CD4-positive, alpha-beta memory T cell (primary cell): ENCODE results near the gene CAMSAP3. TPM values are rescaled to one million over a fixed set of nuclear protein-coding genes. Genes with fewer than 3 reads are reported as not detected.

Source experiments
- CTCF ChIA-PET: fragments of 350-600 bp; sonication (Branson Sonifier 250); formaldehyde crosslinking; loops from one replicate; lab custom pipeline; 2021; ENCODE audit warnings: inconsistent platforms; ENCODE audit not compliant: partially characterized antibody; lab: Charles Lee
- POLR2A ChIA-PET: fragments of 350-600 bp; sonication (Branson Sonifier 250); formaldehyde crosslinking; loops from one replicate; lab custom pipeline; 2021; ENCODE audit not compliant: partially characterized antibody; lab: Charles Lee
- DNase-seq, 5 donors: peaks; one replicate each; pipeline versions ENCODE4 v3.0.0 to v3.0.0-alpha.2; 2020 to 2022; ENCODE audit warnings: mixed read lengths in 1 of 5
- H3K27ac ChIP-seq: one replicate; pipeline ENCODE4 v1.7.0; 2013; ENCODE audit warnings: low read depth, low read length
- H3K27me3 ChIP-seq: 2 replicates; pipeline ENCODE4 v1.7.0; 2013; ENCODE audit warnings: mild to moderate bottlenecking, low read length, moderate library complexity; ENCODE audit not compliant: insufficient read depth
- H3K36me3 ChIP-seq: 2 replicates; pipeline ENCODE4 v1.7.0; 2013; ENCODE audit warnings: mild to moderate bottlenecking, low read length, moderate library complexity; ENCODE audit not compliant: insufficient read depth
- H3K4me1 ChIP-seq: 2 replicates; pipeline ENCODE4 v1.7.0; 2013; ENCODE audit warnings: mild to moderate bottlenecking, low read length, moderate library complexity; ENCODE audit not compliant: insufficient read depth
- H3K4me3 ChIP-seq, 2 donors: one replicate each; pipeline ENCODE4 v1.7.0; 2013; ENCODE audit warnings: low read length in 2 of 2, mild to moderate bottlenecking in 1 of 2
- H3K9me3 ChIP-seq, 2 donors: one replicate each; pipeline ENCODE4 v1.7.0; 2013; ENCODE audit warnings: low read length in 2 of 2, control low read depth in 1 of 2; ENCODE audit not compliant: control insufficient read depth in 1 of 2
- H3K27ac Mint-ChIP-seq, 7 donors: one replicate each; pipeline ENCODE4 v1.8.0; 2020 to 2021; ENCODE audit warnings: mixed read lengths in 7 of 7, mild to moderate bottlenecking in 6 of 7, inconsistent platforms in 3 of 7, moderate library complexity in 3 of 7
- H3K27me3 Mint-ChIP-seq, 2 donors: one replicate each; pipeline ENCODE4 v1.8.0; 2020 to 2021; ENCODE audit warnings: mixed read lengths in 2 of 2
- H3K36me3 Mint-ChIP-seq, 2 donors: one replicate each; pipeline ENCODE4 v1.8.0; 2020 to 2021; ENCODE audit warnings: mixed read lengths in 2 of 2, inconsistent platforms in 1 of 2, mild to moderate bottlenecking in 1 of 2
- H3K4me1 Mint-ChIP-seq, 4 donors: one replicate each; pipeline ENCODE4 v1.8.0; 2020 to 2021; ENCODE audit warnings: mixed read lengths in 4 of 4, mild to moderate bottlenecking in 1 of 4
- H3K4me3 Mint-ChIP-seq, 8 donors: one replicate each; pipeline ENCODE4 v1.8.0; 2020 to 2021; ENCODE audit warnings: mixed read lengths in 8 of 8, mild to moderate bottlenecking in 7 of 8, moderate library complexity in 6 of 8, inconsistent platforms in 3 of 8
- H3K9me3 Mint-ChIP-seq, 8 donors: one replicate each; pipeline ENCODE4 v1.8.0; 2020 to 2021; ENCODE audit warnings: mixed read lengths in 8 of 8, mild to moderate bottlenecking in 5 of 8, inconsistent platforms in 3 of 8, moderate library complexity in 1 of 8
- intact Hi-C: fragments of 100-400 bp; cut with micrococcal nuclease; formaldehyde crosslinking; loops from one replicate; pipeline ENCODE4 v1.15.1; 2023
- polyA plus RNA-seq, 2 donors: library from polyadenylated mRNA; unstranded; fragments of 300-500 nt; fragmentation: Illumina TruSeq; gene quantifications; one replicate each; pipeline ENCODE4 v1.2.3, GENCODE V29; 2021
- total RNA-seq, 2 experiments: library from RNA; stranded (reverse); gene quantifications; one replicate each; pipeline ENCODE4 v1.2.3, GENCODE V29; 2021

Gene CAMSAP3
- total and polyA plus RNA-seq, 4 experiments from 2014 or later: 0.07 to 0.19 (median 0.15) TPM; not detected in 1

- Mint-ChIP-seq H3K27me3 (peaks cover 24 to 28% of the 10 kb centered on the region in 2 donors), H3K27ac (no peak overlapping the region), H3K4me3 (peak overlapping the region in 7 of 8 donors; percentile 34 to 71 (median 58)), H3K9me3 (no peaks in the 10 kb centered on the region), H3K36me3 (peaks cover 0 to 3% of the 10 kb centered on the region in 2 donors), H3K4me1 (peaks cover 3 to 6% (median 4%) of the 10 kb centered on the region in 4 donors)
- peaks cover 6% of the 10 kb centered on the region for H3K27me3 ChIP-seq
- peaks cover 11% of the 10 kb centered on the region for H3K4me1 ChIP-seq
- intact Hi-C loops: no loop called here
- DNase-seq: no peak
- POLR2A ChIA-PET: no interaction called here
- no peaks in the 10 kb centered on the region for H3K9me3 ChIP-seq
- no peak overlapping the region for H3K27ac ChIP-seq
- CTCF ChIA-PET: no interaction called here
- no peak overlapping the region for H3K4me3 ChIP-seq
- H3K36me3 ChIP-seq: no peaks in the 10 kb centered on the region
Observed at GRCh38 chr19:7596211-7596937, 711 bp downstream of the CAMSAP3 start.

GRCh38 chr19:7597689-7598088, 2.0 kb downstream of the CAMSAP3 start:
- Mint-ChIP-seq H3K27me3 (peaks cover 23 to 31% of the 10 kb centered on the region in 2 donors), H3K27ac (peak overlapping the region in 1 of 7 donors; percentile 26), H3K36me3 (peaks cover 0 to 3% of the 10 kb centered on the region in 2 donors), H3K4me1 (peaks cover 3 to 6% (median 4%) of the 10 kb centered on the region in 4 donors), H3K9me3 (no peaks in the 10 kb centered on the region), H3K4me3 (peak overlapping the region in 4 of 8 donors; percentile 39 to 42 (median 40))
- H3K4me1 ChIP-seq: peaks cover 11% of the 10 kb centered on the region
- H3K27me3 ChIP-seq: peaks cover 6% of the 10 kb centered on the region
- no peak overlapping the region for H3K4me3 ChIP-seq
- POLR2A ChIA-PET: no interaction called here
- no peaks in the 10 kb centered on the region for H3K9me3 ChIP-seq
- intact Hi-C loops: no loop called here
- H3K27ac ChIP-seq: no peak overlapping the region
- no peaks in the 10 kb centered on the region for H3K36me3 ChIP-seq
- CTCF ChIA-PET: interaction anchor here (1.1 kb wide), 1 partner anchor 29 kb away, joined by 3 read pairs; no protein-coding TSS in a partner anchor
- DNase-seq: no peak

GRCh38 chr19:7598180-7598579, 2.5 kb downstream of the CAMSAP3 start:
- Mint-ChIP-seq H3K4me1 (peaks cover 3 to 6% (median 4%) of the 10 kb centered on the region in 4 donors), H3K4me3 (peak overlapping the region in 2 of 8 donors; percentile 2 to 39), H3K27ac (no peak overlapping the region), H3K36me3 (peaks cover 0 to 3% of the 10 kb centered on the region in 2 donors), H3K9me3 (no peaks in the 10 kb centered on the region), H3K27me3 (peaks cover 22 to 30% of the 10 kb centered on the region in 2 donors)
- Histone ChIP-seq H3K36me3 (no peaks in the 10 kb centered on the region), H3K4me3 (no peak overlapping the region), H3K9me3 (no peaks in the 10 kb centered on the region), H3K27ac (no peak overlapping the region), H3K27me3 (peaks cover 6% of the 10 kb centered on the region), H3K4me1 (peaks cover 11% of the 10 kb centered on the region)
- CTCF ChIA-PET: interaction anchor here (1.1 kb wide), 1 partner anchor 30 kb away, joined by 3 read pairs; no protein-coding TSS in a partner anchor
- intact Hi-C loops: no loop called here
- DNase-seq: no peak
- POLR2A ChIA-PET: no interaction called here

DNA sequence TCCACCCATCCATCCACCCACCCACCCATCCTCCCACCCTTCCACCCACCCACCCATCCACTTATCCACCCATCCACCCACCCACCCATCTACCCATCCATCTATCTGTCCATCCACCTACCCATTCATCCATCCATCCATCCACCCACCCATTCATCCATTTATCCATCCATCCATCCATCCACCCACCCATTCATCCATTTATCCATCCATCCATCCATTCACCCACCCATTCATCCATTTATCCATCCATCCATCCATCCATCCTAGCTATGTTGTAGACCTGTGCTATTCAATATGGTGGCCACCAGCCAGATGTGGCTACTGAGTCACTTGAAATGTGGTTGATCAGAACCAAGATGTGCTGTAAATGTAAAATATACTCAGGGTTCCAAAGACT, 5.1 kb downstream of the CAMSAP3 start:
- H3K4me1 ChIP-seq: peaks cover 8% of the 10 kb centered on the region
- POLR2A ChIA-PET: no interaction called here
- no peak overlapping the region for H3K4me3 Mint-ChIP-seq

DNA sequence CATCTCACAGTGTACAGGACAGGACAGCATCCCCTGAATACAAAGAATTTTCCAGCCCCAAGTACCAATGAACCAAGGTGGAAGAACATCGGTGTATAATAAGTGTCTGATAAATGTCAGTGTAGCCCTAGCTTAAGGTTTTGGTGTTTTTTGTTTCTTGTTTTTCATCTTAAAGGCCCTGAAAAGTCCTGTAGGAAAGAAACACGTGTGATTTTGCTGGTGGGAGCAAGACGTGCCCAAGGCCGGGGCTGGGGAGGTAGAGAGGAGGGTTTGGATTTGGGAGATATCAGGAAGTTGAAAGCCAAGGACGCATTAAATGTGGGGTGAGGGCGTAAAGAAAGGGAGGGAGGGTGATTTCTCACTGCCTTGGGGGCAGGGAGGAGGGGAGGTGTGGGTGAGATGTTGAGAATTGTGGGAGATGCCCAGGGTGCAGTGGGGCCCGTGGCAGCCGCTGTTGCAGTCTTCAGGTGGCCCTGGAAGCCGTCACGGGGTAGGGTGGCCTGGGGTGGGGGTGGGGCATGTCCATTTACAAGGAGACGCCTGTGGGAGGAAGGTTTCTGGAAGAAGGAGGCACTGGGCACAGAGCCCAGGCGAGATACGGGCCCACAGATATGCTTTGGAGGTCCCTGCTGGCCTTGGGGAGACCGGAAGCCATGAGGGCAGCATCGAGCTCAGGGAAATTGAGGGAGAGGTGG, 6.7 kb downstream of the CAMSAP3 start:
- no peak overlapping the region for H3K27ac Mint-ChIP-seq
- H3K27me3 ChIP-seq: no peaks in the 10 kb centered on the region
- intact Hi-C loops: no loop called here
- H3K4me1 ChIP-seq: no peaks in the 10 kb centered on the region
- POLR2A ChIA-PET: no interaction called here
- peaks cover 0 to 2% (median under 1%) of the 10 kb centered on the region in 4 donors for H3K4me1 Mint-ChIP-seq
- no peak overlapping the region for H3K4me3 Mint-ChIP-seq
- CTCF ChIA-PET: no interaction called here
- H3K27ac ChIP-seq: no peak overlapping the region
- H3K36me3 Mint-ChIP-seq: peaks cover 0 to 3% of the 10 kb centered on the region in 2 donors
- H3K9me3 ChIP-seq: no peaks in the 10 kb centered on the region
- DNase-seq: no peak
- H3K36me3 ChIP-seq: no peaks in the 10 kb centered on the region
- H3K9me3 Mint-ChIP-seq: peaks cover 0 to 2% (median 0%) of the 10 kb centered on the region in 8 donors
- H3K4me3 ChIP-seq: no peak overlapping the region
- H3K27me3 Mint-ChIP-seq: peaks cover 10 to 21% of the 10 kb centered on the region in 2 donors

More for the DNA sequence above, 5.1 kb downstream of the CAMSAP3 start:
- no peak overlapping the region for H3K4me3 ChIP-seq
- H3K4me1 Mint-ChIP-seq: peaks cover 0 to 2% (median under 1%) of the 10 kb centered on the region in 4 donors
- intact Hi-C loops: no loop called here
- no peaks in the 10 kb centered on the region for H3K36me3 ChIP-seq
- H3K27ac ChIP-seq: no peak overlapping the region
- H3K36me3 Mint-ChIP-seq: peaks cover 0 to 3% of the 10 kb centered on the region in 2 donors
- peaks cover 6% of the 10 kb centered on the region for H3K27me3 ChIP-seq
- no peaks in the 10 kb centered on the region for H3K9me3 ChIP-seq
- no peak for DNase-seq
- CTCF ChIA-PET: no interaction called here
- no peak overlapping the region for H3K27ac Mint-ChIP-seq
- peaks cover 0 to 2% (median 0%) of the 10 kb centered on the region in 8 donors for H3K9me3 Mint-ChIP-seq
- H3K27me3 Mint-ChIP-seq: peaks cover 14 to 25% of the 10 kb centered on the region in 2 donors

DNA sequence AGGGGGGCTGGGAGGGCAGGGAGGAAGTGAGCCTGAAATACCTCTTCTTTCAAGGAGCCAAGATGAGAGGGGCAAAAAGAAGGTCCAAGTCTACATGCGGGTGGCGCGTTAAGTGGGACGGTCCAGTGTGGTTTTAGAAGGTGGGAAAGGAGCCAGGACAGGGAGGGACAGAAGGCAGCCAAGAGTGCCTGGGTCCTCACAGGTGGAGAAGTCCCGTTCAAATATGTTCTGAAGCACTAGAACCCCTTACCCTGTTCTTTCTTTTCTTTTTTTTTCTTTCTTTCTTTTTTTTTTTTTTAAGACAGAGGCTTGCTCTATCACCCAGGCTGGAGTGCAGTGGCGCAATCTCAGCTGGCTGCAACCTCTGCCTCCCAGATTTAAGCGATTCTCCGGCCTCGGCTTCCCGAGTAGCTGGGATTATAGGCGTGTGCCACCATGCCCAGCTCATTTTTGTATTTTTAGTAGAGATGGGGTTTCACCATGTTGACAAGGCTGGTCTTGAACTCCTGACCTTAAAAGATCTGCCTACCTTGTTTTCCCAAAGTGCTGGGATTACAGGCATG, 7.4 kb downstream of the CAMSAP3 start:
- intact Hi-C loops: no loop called here
- H3K9me3 Mint-ChIP-seq: peaks cover 0 to 2% (median 0%) of the 10 kb centered on the region in 8 donors
- ChIA-PET CTCF (no interaction called here), POLR2A (no interaction called here)
- peaks cover 0 to 2% (median under 1%) of the 10 kb centered on the region in 4 donors for H3K4me1 Mint-ChIP-seq
- H3K27ac Mint-ChIP-seq: no peak overlapping the region
- peaks cover 0 to 3% of the 10 kb centered on the region in 2 donors for H3K36me3 Mint-ChIP-seq
- no peak overlapping the region for H3K27ac ChIP-seq
- no peaks in the 10 kb centered on the region for H3K27me3 ChIP-seq
- no peak overlapping the region for H3K4me3 ChIP-seq
- DNase-seq: no peak
- H3K36me3 ChIP-seq: no peaks in the 10 kb centered on the region
- no peaks in the 10 kb centered on the region for H3K9me3 ChIP-seq
- no peaks in the 10 kb centered on the region for H3K4me1 ChIP-seq
- H3K27me3 Mint-ChIP-seq: peaks cover 4 to 15% of the 10 kb centered on the region in 2 donors
- H3K4me3 Mint-ChIP-seq: peak overlapping the region in 1 of 8 donors; percentile 36

DNA sequence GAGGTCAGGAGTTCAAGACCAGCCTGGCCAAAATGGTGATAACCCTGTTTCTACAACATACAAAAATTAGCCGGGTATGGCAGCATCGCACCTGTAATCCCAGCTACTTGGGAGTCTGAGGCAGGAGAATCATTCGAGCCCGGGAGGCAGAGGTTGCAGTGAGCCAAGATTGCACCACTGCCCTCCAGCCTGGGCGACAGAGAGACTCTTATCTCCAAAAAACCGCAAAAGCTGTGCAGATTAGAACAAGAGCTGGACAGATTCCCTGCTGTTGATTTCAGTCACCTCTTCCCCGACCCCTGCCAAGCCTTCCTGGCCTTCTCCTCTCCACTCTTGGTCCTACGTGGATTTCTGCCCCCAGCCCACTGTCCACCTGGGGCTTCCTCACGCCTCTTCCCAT, 8.3 kb downstream of the CAMSAP3 start:
- no peak overlapping the region for H3K27ac Mint-ChIP-seq
- no peak overlapping the region for H3K4me3 Mint-ChIP-seq
- H3K36me3 Mint-ChIP-seq: no peaks in the 10 kb centered on the region
- DNase-seq: no peak
- peaks cover 0 to 4% (median under 1%) of the 10 kb centered on the region in 4 donors for H3K4me1 Mint-ChIP-seq
- H3K36me3 ChIP-seq: no peaks in the 10 kb centered on the region
- POLR2A ChIA-PET: interaction anchor here (1.0 kb wide), 1 partner anchor 20 kb away, joined by 3 read pairs; no protein-coding TSS in a partner anchor
- H3K4me1 ChIP-seq: no peaks in the 10 kb centered on the region
- no peak overlapping the region for H3K4me3 ChIP-seq
- peaks cover 0 to 8% of the 10 kb centered on the region in 2 donors for H3K27me3 Mint-ChIP-seq
- H3K27ac ChIP-seq: no peak overlapping the region
- CTCF ChIA-PET: interaction anchor here (1.5 kb wide), 1 partner anchor 35 kb away, joined by 4 read pairs; no protein-coding TSS in a partner anchor
- no peaks in the 10 kb centered on the region for H3K27me3 ChIP-seq
- peaks cover 0 to 2% (median 0%) of the 10 kb centered on the region in 8 donors for H3K9me3 Mint-ChIP-seq
- intact Hi-C loops: no loop called here
- H3K9me3 ChIP-seq: no peaks in the 10 kb centered on the region
